HG02938 (cell line): Measurements from ENCODE around the gene BIN2.
"Not testable (repeated sequence)": the region's sequence is repeated elsewhere in the genome, so short reads cannot be mapped to it uniquely, and the experiment has no call there.

Source experiments
- ATAC-seq: cut with Tn5 transposase; IDR thresholded peaks from one replicate; pipeline ENCODE4 v1.9.1; 2021; ENCODE audit warnings: mild to moderate bottlenecking, moderate library complexity; ENCODE audit not compliant: unreplicated experiment

BIN2 gene

GRCh38 chr12:51346581-51346980 is 22.6 kb upstream of the BIN2 start, which contains the start of gene CELA1:
CELA1 (minus strand) TSS chr12:51346679; CDS start chr12:51346638, 41 bp downstream.
- ATAC-seq: no peak

GRCh38 chr12:51345681-51346080 is 21.7 kb upstream of the BIN2 start:
- ATAC-seq: no peak

GRCh38 chr12:51343201-51343600 is 19.2 kb upstream of the BIN2 start:
- ATAC-seq: no peak

- ATAC-seq: no peak
These were observed 18.4 kb upstream of the BIN2 start for GRCh38 chr12:51342416-51342815.

- no peak for ATAC-seq
These were observed 17.5 kb upstream of the BIN2 start for GRCh38 chr12:51341251-51342007.

- ATAC-seq: no peak
These were observed 15.8 kb upstream of the BIN2 start for GRCh38 chr12:51339750-51340149.

GRCh38 chr12:51337336-51337735 is 13.4 kb upstream of the BIN2 start:
- ATAC-seq: not testable (repeated sequence)

GRCh38 chr12:51335931-51336330 is 12.0 kb upstream of the BIN2 start:
- ATAC-seq: no peak

- no peak for ATAC-seq
These were observed 10.8 kb upstream of the BIN2 start for GRCh38 chr12:51334764-51335163.

GRCh38 chr12:51333536-51333935 is 9.6 kb upstream of the BIN2 start:
- ATAC-seq: no peak

GRCh38 chr12:51330186-51330585 is 6.2 kb upstream of the BIN2 start:
- ATAC-seq: no peak

- ATAC-seq: no peak
These were observed 5.8 kb upstream of the BIN2 start for GRCh38 chr12:51329742-51330141.

GRCh38 chr12:51328587-51328986 is 4.6 kb upstream of the BIN2 start:
- no peak for ATAC-seq

GRCh38 chr12:51326698-51327439 is 2.9 kb upstream of the BIN2 start:
- ATAC-seq: no peak

GRCh38 chr12:51324953-51325352 is 979 bp upstream of the BIN2 start:
- ATAC-seq: no peak

GRCh38 chr12:51323317-51323960 is 535 bp downstream of the BIN2 start:
- ATAC-seq: no peak

- ATAC-seq: no peak
These were observed 1.5 kb downstream of the BIN2 start for GRCh38 chr12:51322452-51322851.

GRCh38 chr12:51321882-51322281 is 2.1 kb downstream of the BIN2 start:
- no peak for ATAC-seq

- ATAC-seq: no peak
These were observed 3.2 kb downstream of the BIN2 start for GRCh38 chr12:51320695-51321320.

GRCh38 chr12:51320311-51320694 is 3.7 kb downstream of the BIN2 start:
- ATAC-seq: no peak

GRCh38 chr12:51318846-51319599 is 5.0 kb downstream of the BIN2 start:
- ATAC-seq: no peak
